GM12873 (cell line): ENCODE results near the gene CSK.

Experiments
- TF ChIP-seq, protein P1 (sequence below): IDR thresholded peaks from 2 replicates; pipeline ENCODE4 v1.5.1; 2012; ENCODE audit warnings: low read depth, mild to moderate bottlenecking, moderate library complexity, low read length, control low read depth; ENCODE audit not compliant: insufficient read depth; ENCODE audit errors: missing control alignments

The CSK gene

DNA sequence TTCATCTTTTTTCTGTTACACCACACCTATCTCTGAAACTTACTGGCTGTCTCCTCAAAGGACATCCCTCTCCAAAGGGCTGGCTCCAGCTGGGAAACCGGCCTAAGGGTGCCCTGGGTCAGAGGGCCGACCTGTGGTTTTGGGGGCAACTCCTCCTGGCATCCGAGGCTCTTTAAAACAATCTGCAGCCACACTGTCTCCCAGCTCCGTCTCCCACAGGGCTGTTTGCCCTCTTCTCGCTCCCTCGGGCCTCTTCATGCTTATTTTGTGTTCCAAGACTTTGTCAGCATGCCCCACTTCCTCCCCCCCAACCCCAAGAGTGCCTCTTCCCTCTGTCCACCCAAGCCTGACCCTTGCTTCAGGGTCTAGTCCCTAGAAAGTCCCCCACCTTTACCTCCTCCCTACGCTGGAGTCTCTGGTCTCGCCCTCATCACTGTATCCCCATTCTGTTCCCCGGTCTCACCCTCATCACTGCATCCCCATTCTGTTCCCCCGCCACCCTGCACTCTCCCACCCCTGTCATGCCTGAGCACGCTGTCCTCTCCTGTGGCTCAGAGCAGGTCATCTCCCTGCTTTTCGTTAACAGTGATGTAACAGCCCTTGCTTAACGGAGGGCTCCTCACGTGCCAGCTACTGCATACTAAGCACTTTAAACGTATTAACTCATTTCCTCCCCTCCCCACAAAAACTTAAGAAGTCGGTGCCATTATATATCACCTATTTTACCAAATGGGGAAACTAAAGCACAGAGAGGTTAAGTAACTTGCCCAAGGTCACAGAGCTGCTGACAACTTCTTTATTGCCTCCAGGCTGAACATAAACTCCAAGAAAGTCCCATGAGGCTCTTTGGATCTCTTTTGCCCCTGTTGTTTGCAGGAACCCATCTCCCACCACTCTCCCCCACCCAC lies 1.1 kb upstream of the CSK start:
- TF ChIP-seq, protein P1, sequence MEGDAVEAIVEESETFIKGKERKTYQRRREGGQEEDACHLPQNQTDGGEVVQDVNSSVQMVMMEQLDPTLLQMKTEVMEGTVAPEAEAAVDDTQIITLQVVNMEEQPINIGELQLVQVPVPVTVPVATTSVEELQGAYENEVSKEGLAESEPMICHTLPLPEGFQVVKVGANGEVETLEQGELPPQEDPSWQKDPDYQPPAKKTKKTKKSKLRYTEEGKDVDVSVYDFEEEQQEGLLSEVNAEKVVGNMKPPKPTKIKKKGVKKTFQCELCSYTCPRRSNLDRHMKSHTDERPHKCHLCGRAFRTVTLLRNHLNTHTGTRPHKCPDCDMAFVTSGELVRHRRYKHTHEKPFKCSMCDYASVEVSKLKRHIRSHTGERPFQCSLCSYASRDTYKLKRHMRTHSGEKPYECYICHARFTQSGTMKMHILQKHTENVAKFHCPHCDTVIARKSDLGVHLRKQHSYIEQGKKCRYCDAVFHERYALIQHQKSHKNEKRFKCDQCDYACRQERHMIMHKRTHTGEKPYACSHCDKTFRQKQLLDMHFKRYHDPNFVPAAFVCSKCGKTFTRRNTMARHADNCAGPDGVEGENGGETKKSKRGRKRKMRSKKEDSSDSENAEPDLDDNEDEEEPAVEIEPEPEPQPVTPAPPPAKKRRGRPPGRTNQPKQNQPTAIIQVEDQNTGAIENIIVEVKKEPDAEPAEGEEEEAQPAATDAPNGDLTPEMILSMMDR: no peak

DNA sequence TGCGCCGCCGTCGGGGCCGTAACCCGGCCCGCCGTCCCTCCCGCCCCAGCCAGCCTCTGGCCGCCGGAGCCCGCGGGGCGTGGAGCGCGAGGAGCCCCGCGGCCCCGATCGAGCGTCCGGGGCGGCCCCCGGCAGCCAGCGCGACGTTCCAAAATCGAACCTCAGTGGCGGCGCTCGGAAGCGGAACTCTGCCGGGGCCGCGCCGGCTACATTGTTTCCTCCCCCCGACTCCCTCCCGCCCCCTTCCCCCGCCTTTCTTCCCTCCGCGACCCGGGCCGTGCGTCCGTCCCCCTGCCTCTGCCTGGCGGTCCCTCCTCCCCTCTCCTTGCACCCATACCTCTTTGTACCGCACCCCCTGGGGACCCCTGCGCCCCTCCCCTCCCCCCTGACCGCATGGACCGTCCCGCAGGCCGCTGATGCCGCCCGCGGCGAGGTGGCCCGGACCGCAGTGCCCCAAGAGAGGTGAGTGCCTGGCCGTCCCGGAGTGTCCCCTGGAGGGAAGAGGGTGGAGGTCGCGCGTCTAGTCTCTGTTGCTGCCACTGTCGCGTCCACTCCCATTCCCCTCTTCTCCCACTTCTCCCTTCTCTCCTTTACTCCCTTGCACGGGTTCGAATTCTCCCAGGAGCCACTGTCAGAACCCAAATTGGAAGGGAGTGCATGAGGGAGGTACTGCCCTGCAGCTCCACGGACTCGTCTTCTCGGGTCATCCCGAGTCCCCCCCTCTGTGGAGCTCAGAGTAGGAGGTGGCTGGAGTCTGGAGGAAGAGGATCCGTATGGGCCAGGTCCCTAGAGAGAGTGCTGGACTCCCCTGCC lies 585 bp downstream of the CSK start:
- TF ChIP-seq, protein P1: no peak

DNA sequence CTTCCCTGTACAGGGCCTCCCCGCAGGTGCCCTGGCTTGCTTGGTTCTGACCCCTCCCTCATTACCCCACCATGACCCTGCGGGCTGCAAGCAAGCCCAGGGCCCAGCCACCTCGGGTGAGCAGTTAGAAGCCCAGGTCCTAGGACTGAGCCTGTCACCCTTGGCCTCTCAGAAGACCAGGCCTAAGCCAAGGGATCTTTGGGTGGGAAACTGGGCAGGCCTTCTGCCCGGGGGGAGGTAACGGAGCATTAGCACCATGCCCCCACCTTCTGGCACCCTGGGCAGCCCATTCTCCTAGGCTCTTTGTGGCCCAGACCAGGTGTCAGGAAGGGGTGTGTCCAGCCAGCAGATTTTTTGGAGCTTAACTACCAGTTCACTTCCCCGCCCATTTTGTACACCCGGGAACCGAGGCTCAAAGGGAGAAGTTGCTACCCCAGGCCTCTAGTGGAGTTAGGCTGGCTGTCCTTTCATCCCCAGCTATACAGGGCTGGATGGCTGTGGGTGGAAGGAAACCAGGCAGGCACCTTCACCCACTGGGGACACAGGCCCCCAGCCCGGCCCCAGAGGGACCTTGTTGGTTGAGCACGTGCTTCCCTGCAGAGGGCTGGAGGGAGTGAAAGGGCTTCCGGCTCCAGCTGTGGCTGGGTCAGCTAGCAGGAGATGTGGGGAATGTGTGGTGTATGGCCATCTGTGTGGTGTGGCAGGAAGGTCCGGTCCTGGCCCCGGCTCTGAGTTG lies 1.4 kb downstream of the CSK start:
- TF ChIP-seq, protein P1: no peak

DNA sequence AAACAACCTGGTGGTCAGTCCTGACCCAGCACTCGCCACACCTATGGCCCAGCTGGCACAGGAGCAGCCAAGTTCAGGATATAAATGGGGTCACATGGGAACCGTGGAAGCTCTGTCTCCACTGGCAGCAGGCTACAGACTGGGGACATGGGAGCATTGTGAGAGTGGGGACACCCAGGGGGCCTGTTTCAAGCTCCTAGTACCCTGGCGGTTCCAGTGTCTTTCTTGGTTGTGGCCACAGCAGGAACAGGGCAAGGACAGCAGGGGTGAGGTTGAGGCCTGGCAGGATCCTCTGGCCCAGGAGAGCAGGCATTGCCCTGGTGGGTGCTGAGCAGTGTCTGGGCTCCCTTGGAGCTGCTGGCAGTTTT lies 1.9 kb downstream of the CSK start:
- TF ChIP-seq, protein P1: no peak

DNA sequence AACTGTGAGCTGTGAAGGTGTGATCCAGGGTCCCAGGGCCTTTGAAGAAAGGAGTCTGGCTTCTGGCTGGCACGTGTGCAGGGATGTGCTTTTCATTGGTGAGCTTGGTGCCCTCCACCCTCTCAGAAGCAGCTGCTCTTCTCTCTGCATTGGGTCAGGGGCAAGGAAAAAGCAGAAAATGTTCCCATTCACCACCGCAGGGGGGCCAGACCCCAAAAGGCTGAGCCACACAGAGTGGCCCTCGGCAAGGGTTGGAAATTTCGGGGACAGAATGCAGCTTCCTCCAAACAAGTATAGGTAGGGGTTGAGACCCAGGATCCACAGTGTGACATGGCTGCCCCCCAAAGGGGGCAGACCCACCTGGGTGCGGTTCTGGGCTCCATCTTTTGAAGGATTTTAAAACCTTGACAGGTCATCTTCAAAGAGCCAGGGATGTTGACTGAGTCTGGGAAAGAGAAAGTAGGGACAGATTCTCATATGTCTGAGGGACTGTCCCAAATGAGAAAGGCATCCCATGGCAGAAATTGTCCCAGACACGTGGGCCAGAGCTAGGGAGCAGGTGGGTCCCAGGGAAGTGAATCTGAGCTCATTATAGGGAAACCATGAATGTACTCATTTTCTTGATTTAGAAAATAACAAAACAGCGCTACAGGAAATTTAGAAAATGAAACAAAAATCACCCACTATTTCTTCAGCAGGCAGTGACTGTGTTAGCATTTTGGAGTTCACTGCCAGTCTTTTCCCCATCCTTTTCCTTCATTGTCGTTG lies 2.7 kb downstream of the CSK start:
- TF ChIP-seq, protein P1: peak; percentile 27

DNA sequence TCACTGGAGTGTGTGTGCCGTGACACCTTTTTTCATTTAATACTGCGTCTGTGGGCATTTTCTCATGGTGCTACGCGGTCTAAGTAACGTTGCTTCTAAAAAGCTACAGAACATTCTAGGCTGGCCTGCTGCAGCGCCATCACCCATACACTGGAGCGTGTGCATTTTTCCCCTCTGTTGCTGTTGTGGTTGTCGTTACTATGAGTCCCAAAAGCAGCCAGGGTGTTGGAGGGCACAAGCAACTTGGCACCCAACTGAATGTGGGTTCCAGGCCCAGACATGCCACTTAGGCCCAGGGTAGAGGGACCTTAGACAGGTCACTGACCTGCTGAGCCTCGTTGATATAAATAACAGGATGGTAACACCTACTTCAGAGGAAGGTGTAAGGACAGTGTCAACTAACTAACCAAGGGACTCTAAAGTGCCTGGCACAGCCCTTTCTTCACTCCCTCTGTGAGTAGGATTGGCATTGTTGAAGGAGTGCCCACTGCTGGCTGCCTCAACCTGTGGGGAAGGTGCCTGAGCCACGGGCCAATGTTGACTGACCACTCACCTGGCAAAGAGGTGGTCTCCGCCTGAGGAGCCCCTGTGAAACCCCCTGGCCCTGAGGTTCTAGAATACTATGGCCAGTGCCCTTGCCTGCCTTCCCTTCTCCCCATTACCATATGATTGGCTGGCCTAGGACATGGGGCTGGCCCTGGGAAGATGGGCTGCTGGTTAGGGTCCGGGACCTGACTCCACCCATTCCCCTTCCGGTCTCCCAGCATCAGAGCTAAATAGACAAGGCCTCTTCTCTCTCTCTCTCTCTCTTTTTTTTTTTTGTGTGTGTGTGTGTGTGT lies 3.5 kb downstream of the CSK start:
- TF ChIP-seq, protein P1: peak; percentile 14
